ENCODE data around the gene C10orf120.

- TF ChIP-seq POLR2A (IDR thresholded peaks at IDR 0.05; ENCODE audit: low read depth, low read length) (no peak), CTCF (IDR thresholded peaks at IDR 0.05; ENCODE audit: extremely low read depth in 1 of 2, insufficient read depth in 1 of 2, low read depth in 1 of 2, low read length in 2 of 2) (no peak)
Measured at GRCh38 chr10:122649903-122650302, 49.7 kb downstream of the C10orf120 start.
